ENCODE measurements around the gene PRKAG2. TPM values are rescaled to one million over a fixed set of nuclear protein-coding genes. Genes with fewer than 3 reads are reported as not detected.

Gene PRKAG2
- total and polyA plus RNA-seq, 2 experiments from 2014 or later: 9.1 to 14.9 TPM

DNA sequence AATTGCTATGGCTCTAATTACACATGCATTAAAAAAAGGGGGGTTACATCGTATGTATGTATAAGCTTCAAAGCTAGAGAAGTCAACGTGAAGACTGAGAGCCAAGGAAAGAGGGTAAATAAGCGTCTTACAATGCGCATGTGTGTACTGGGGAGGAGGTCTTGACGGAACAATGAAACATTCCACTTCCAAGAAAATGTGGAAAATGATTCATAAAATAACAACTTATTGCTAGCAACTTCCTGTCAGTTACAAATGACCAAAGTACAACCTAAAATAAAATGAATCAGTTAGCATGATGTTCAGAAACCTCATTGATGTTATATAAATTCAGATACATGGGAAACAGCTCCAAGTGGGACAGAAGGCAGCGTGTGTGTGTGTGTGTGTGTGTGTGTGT, 253.1 kb downstream of the PRKAG2 start:
- Histone ChIP-seq H3K9me2 (ENCODE audit: insufficient read depth) (no peaks in the 10 kb centered on the region), H3K79me2 (replicated peaks; ENCODE audit: insufficient read depth) (peaks cover 15% of the 10 kb centered on the region), H3K4me3 (no peak overlapping the region), H2AFZ (no peak overlapping the region), H3K4me1 (ENCODE audit: insufficient read depth) (peaks cover 11% of the 10 kb centered on the region), H3K27ac (ENCODE audit: low read depth) (no peak overlapping the region), H4K20me1 (replicated peaks; ENCODE audit: insufficient read depth) (no peaks in the 10 kb centered on the region; the same call in 1 of the 2 replicates), H3K36me3 (ENCODE audit: insufficient read depth) (no peaks in the 10 kb centered on the region), H3K27me3 (ENCODE audit: insufficient read depth) (no peaks in the 10 kb centered on the region), H3K4me2 (no peak overlapping the region), H3F3A (replicated peaks; ENCODE audit: low read depth) (no peaks in the 10 kb centered on the region)
- no peaks in the 10 kb centered on the region for H3K36me3 Mint-ChIP-seq (ENCODE audit: low read depth)
- H3K4me1 Mint-ChIP-seq: peaks cover 34% of the 10 kb centered on the region
- H3K27me3 Mint-ChIP-seq (ENCODE audit: insufficient read depth, low read depth, poor library complexity): peaks cover 11% of the 10 kb centered on the region
- DNase-seq (ENCODE audit: low spot score) (no peak), ATAC-seq (no peak)
- H3K9me3 Mint-ChIP-seq: no peaks in the 10 kb centered on the region
- TF ChIP-seq REST (IDR thresholded peaks at IDR 0.05; ENCODE audit: unreplicated experiment): no peak
- no peak for TF ChIP-seq ZNF331 (CRISPR knock-in tag; IDR thresholded peaks at IDR 0.05; ENCODE audit: low read depth)
- no peak for TF ChIP-seq CREB1 (CRISPR knock-in tag; IDR thresholded peaks at IDR 0.05; ENCODE audit: low read depth)
- no peak for TF ChIP-seq STAT1 (IDR thresholded peaks at IDR 0.05; ENCODE audit: unreplicated experiment)
- TF ChIP-seq ZNF114 (CRISPR knock-in tag; IDR thresholded peaks at IDR 0.05): no peak
- TF ChIP-seq ETS1 (IDR thresholded peaks at IDR 0.05): no peak
- TF ChIP-seq EZH2 (IDR thresholded peaks at IDR 0.05; ENCODE audit: low read depth, unreplicated experiment): no peak
- no peak for TF ChIP-seq ZNF462 (CRISPR knock-in tag; IDR thresholded peaks at IDR 0.05)
- TF ChIP-seq EZH2phosphoT487 (IDR thresholded peaks at IDR 0.05; ENCODE audit: unreplicated experiment): no peak
- TF ChIP-seq, protein P1, sequence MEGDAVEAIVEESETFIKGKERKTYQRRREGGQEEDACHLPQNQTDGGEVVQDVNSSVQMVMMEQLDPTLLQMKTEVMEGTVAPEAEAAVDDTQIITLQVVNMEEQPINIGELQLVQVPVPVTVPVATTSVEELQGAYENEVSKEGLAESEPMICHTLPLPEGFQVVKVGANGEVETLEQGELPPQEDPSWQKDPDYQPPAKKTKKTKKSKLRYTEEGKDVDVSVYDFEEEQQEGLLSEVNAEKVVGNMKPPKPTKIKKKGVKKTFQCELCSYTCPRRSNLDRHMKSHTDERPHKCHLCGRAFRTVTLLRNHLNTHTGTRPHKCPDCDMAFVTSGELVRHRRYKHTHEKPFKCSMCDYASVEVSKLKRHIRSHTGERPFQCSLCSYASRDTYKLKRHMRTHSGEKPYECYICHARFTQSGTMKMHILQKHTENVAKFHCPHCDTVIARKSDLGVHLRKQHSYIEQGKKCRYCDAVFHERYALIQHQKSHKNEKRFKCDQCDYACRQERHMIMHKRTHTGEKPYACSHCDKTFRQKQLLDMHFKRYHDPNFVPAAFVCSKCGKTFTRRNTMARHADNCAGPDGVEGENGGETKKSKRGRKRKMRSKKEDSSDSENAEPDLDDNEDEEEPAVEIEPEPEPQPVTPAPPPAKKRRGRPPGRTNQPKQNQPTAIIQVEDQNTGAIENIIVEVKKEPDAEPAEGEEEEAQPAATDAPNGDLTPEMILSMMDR (conservative IDR thresholded peaks at IDR 0.05; ENCODE audit: low read depth in 2 of 2): no peak
- no peak for TF ChIP-seq POLR2AphosphoS5 (IDR thresholded peaks at IDR 0.05; ENCODE audit: low read depth)
- no peak for TF ChIP-seq NANOG (IDR thresholded peaks at IDR 0.05; ENCODE audit: borderline replicate concordance)
- no peak for TF ChIP-seq JUNB (IDR thresholded peaks at IDR 0.05; ENCODE audit: unreplicated experiment)
- H3K4me3 Mint-ChIP-seq: no peak overlapping the region
- H3K27ac Mint-ChIP-seq: no peak overlapping the region
